HEK293 (cell line): ENCODE results near the gene SH3BP2.
A peak's percentile ranks its signal among the peaks of the same experiment; 100 is the strongest.

ENCODE experiments used
- CTCF ChIA-PET: fragments of 350-600 bp; formaldehyde crosslinking; extraction: SDS; loops from one replicate; lab custom pipeline; 2021; ENCODE audit warnings: antibody characterized with exemption; lab: Yijun Ruan, JAX
- POLR2A ChIA-PET: fragments of 300-600 bp; formaldehyde crosslinking; extraction: SDS; loops from one replicate; lab custom pipeline; 2020; ENCODE audit warnings: antibody characterized with exemption, inconsistent platforms; lab: Yijun Ruan, JAX
- H3K27ac ChIP-seq: fragments of 200-500 bp; sonication (Bioruptor generic); 2 replicates; pipeline ENCODE4 v1.5.1; 2014; ENCODE audit warnings: low read depth, low read length, control low read depth, inconsistent platforms; ENCODE audit errors: extremely low read depth
- H3K36me3 ChIP-seq, 2 experiments: fragments of 200-500 bp in 1 of 2; sonication (Bioruptor generic) in 1 of 2; 1 replicate in 1 of 2; 2 replicates in 1 of 2; pipeline ENCODE4 v1.5.1; 2014 to 2017; ENCODE audit warnings: inconsistent platforms in 2 of 2, low read length in 2 of 2; ENCODE audit not compliant: control insufficient read depth in 2 of 2, insufficient read depth in 1 of 2
- H3K4me1 ChIP-seq: fragments of 200-500 bp; sonication (Bioruptor generic); 2 replicates; pipeline ENCODE4 v1.5.1; 2014; ENCODE audit warnings: mild to moderate bottlenecking, low read length, inconsistent platforms; ENCODE audit not compliant: control insufficient read depth, insufficient read depth
- H3K4me3 ChIP-seq: 2 replicates; pipeline ENCODE4 v1.5.1; 2011; ENCODE audit warnings: low read depth, mild to moderate bottlenecking, control low read depth, low read length, moderate library complexity
- H3K9me3 ChIP-seq: fragments of 200-500 bp; sonication (Bioruptor generic); 2 replicates; pipeline ENCODE4 v1.5.1; 2014; ENCODE audit warnings: low read depth, low read length, inconsistent platforms; ENCODE audit not compliant: control insufficient read depth, insufficient read depth
- AEBP2 ChIP-seq: fragments of 450-650 bp; formaldehyde crosslinking; IDR thresholded peaks from 2 replicates; pipeline ENCODE4 v1.5.1; 2016; ENCODE audit warnings: missing biosample characterization, missing genetic modification characterization, borderline replicate concordance
- BCL11B ChIP-seq: fragments of 450-650 bp; formaldehyde crosslinking; IDR thresholded peaks from 2 replicates; pipeline ENCODE4 v1.5.1; 2016; ENCODE audit warnings: low read depth, missing biosample characterization, missing genetic modification characterization
- SCRT2 ChIP-seq: fragments of 450-650 bp; formaldehyde crosslinking; IDR thresholded peaks from 2 replicates; pipeline ENCODE4 v1.5.1; 2016; ENCODE audit warnings: missing biosample characterization, missing genetic modification characterization
- YY1 ChIP-seq: fragments of 450-650 bp; formaldehyde crosslinking; IDR thresholded peaks from 2 replicates; pipeline ENCODE4 v1.5.1; 2018; ENCODE audit warnings: missing biosample characterization, missing genetic modification characterization
- ZNF19 ChIP-seq: fragments of 450-650 bp; formaldehyde crosslinking; IDR thresholded peaks from 2 replicates; pipeline ENCODE4; 2016; ENCODE audit warnings: missing biosample characterization, missing genetic modification characterization, low read depth
- ZNF221 ChIP-seq: fragments of 450-650 bp; formaldehyde crosslinking; IDR thresholded peaks from 2 replicates; pipeline ENCODE4 v1.5.1; 2017; ENCODE audit warnings: missing biosample characterization, missing genetic modification characterization, borderline replicate concordance
- ZNF274 ChIP-seq, 2 experiments: fragments of 200-500 bp in 1 of 2; fragments of 450-650 bp in 1 of 2; sonication (Bioruptor generic) in 1 of 2; formaldehyde crosslinking in 1 of 2; IDR thresholded peaks; 2 replicates each; pipeline versions ENCODE4 v1.5.1 to v1.6.1; 2014 to 2016; ENCODE audit warnings: borderline replicate concordance in 1 of 2, inconsistent platforms in 1 of 2, low read length in 1 of 2, missing biosample characterization in 1 of 2, missing genetic modification characterization in 1 of 2
- ZNF366 ChIP-seq: fragments of 450-650 bp; formaldehyde crosslinking; conservative IDR thresholded peaks from 2 replicates; pipeline ENCODE4 v1.5.1; 2016; ENCODE audit warnings: missing biosample characterization, missing genetic modification characterization
- ZNF416 ChIP-seq: fragments of 450-650 bp; formaldehyde crosslinking; IDR thresholded peaks from 2 replicates; pipeline ENCODE4 v1.5.1; 2016; ENCODE audit warnings: missing biosample characterization, missing genetic modification characterization
- ZNF558 ChIP-seq: fragments of 450-650 bp; formaldehyde crosslinking; IDR thresholded peaks from 2 replicates; pipeline ENCODE4 v1.5.1; 2016; ENCODE audit warnings: missing biosample characterization, missing genetic modification characterization
- ZNF654 ChIP-seq: fragments of 450-650 bp; formaldehyde crosslinking; IDR thresholded peaks from 2 replicates; pipeline ENCODE4 v1.5.1; 2016; ENCODE audit warnings: low read depth, missing biosample characterization, missing genetic modification characterization
- ZSCAN18 ChIP-seq: fragments of 450-650 bp; formaldehyde crosslinking; IDR thresholded peaks from 2 replicates; pipeline ENCODE4 v1.5.1; 2016; ENCODE audit warnings: missing biosample characterization, missing genetic modification characterization
- TF ChIP-seq, protein P1 (sequence below): fragments of 450-650 bp; formaldehyde crosslinking; IDR thresholded peaks from 2 replicates; pipeline ENCODE4 v1.5.1; 2016; ENCODE audit warnings: missing biosample characterization, missing genetic modification characterization
- TF ChIP-seq, protein P2 (sequence below): fragments of 450-650 bp; formaldehyde crosslinking; IDR thresholded peaks from 2 replicates; pipeline ENCODE4 v1.5.1; 2016; ENCODE audit warnings: missing biosample characterization, missing genetic modification characterization

SH3BP2 gene

GRCh38 chr4:2808001-2808400 is 15.1 kb downstream of the SH3BP2 start:
- CTCF ChIA-PET = no interaction called here
- H3K4me1 ChIP-seq = no peaks in the 10 kb centered on the region
- no peak overlapping the region for H3K27ac ChIP-seq
- H3K4me3 ChIP-seq = no peak overlapping the region
- H3K36me3 ChIP-seq = no peaks in the 10 kb centered on the region
- TF ChIP-seq, protein P1, sequence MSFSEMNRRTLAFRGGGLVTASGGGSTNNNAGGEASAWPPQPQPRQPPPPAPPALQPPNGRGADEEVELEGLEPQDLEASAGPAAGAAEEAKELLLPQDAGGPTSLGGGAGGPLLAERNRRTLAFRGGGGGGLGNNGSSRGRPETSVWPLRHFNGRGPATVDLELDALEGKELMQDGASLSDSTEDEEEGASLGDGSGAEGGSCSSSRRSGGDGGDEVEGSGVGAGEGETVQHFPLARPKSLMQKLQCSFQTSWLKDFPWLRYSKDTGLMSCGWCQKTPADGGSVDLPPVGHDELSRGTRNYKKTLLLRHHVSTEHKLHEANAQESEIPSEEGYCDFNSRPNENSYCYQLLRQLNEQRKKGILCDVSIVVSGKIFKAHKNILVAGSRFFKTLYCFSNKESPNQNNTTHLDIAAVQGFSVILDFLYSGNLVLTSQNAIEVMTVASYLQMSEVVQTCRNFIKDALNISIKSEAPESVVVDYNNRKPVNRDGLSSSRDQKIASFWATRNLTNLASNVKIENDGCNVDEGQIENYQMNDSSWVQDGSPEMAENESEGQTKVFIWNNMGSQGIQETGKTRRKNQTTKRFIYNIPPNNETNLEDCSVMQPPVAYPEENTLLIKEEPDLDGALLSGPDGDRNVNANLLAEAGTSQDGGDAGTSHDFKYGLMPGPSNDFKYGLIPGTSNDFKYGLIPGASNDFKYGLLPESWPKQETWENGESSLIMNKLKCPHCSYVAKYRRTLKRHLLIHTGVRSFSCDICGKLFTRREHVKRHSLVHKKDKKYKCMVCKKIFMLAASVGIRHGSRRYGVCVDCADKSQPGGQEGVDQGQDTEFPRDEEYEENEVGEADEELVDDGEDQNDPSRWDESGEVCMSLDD (tag by site-specific recombination) = no peak
- TF ChIP-seq ZNF558 (tag by site-specific recombination) (no peak), ZNF221 (no peak), ZNF19 (no peak), BCL11B (tag by site-specific recombination) (no peak), AEBP2 (no peak), YY1 (tag by site-specific recombination) (no peak), ZNF416 (tag by site-specific recombination) (no peak), ZSCAN18 (tag by site-specific recombination) (no peak), ZNF654 (tag by site-specific recombination) (no peak), ZNF274 (IDR thresholded peaks at IDR 0.05; ENCODE audit: low read length) (no peak), ZNF274 (tag by site-specific recombination; IDR thresholded peaks at IDR 0.05; ENCODE audit: borderline replicate concordance) (no peak), SCRT2 (no peak)
- H3K9me3 ChIP-seq = no peaks in the 10 kb centered on the region
- POLR2A ChIA-PET = no interaction called here

GRCh38 chr4:2809610-2810180 is 16.8 kb downstream of the SH3BP2 start:
- Histone ChIP-seq H3K36me3 (no peaks in the 10 kb centered on the region), H3K4me3 (no peak overlapping the region), H3K4me1 (no peaks in the 10 kb centered on the region), H3K27ac (no peak overlapping the region), H3K9me3 (no peaks in the 10 kb centered on the region)
- TF ChIP-seq, protein P2, sequence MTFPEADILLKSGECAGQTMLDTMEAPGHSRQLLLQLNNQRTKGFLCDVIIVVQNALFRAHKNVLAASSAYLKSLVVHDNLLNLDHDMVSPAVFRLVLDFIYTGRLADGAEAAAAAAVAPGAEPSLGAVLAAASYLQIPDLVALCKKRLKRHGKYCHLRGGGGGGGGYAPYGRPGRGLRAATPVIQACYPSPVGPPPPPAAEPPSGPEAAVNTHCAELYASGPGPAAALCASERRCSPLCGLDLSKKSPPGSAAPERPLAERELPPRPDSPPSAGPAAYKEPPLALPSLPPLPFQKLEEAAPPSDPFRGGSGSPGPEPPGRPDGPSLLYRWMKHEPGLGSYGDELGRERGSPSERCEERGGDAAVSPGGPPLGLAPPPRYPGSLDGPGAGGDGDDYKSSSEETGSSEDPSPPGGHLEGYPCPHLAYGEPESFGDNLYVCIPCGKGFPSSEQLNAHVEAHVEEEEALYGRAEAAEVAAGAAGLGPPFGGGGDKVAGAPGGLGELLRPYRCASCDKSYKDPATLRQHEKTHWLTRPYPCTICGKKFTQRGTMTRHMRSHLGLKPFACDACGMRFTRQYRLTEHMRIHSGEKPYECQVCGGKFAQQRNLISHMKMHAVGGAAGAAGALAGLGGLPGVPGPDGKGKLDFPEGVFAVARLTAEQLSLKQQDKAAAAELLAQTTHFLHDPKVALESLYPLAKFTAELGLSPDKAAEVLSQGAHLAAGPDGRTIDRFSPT (tag by site-specific recombination) = peak; percentile 46; the same call in 1 of the 2 replicates
- TF ChIP-seq ZNF366 (tag by site-specific recombination) = no peak
- CTCF ChIA-PET = no interaction called here
- POLR2A ChIA-PET = no interaction called here
